NB4 (cell line): ENCODE data around the gene TTC39B.

Experiments used
- CTCF ChIP-seq: IDR thresholded peaks from one replicate; pipeline ENCODE4 v1.5.1; 2012; ENCODE audit warnings: low read depth, low read length
- MAX ChIP-seq: IDR thresholded peaks from 2 replicates; pipeline ENCODE4 v1.6.1; 2011; ENCODE audit warnings: low read depth, low read length
- POLR2A ChIP-seq: IDR thresholded peaks from 2 replicates; pipeline ENCODE4 v1.6.1; 2011; ENCODE audit warnings: mild to moderate bottlenecking; ENCODE audit not compliant: insufficient read length; ENCODE audit errors: extremely low read depth

GRCh38 chr9:15246708-15247107 is 60.3 kb downstream of the TTC39B start:
- no peak for TF ChIP-seq CTCF
- TF ChIP-seq POLR2A = no peak
- TF ChIP-seq MAX = no peak
